H1 (cell line): Measurements from ENCODE around the gene KCNH1. TPM values are rescaled to one million over a fixed set of nuclear protein-coding genes. Genes with fewer than 3 reads are reported as not detected.

Source experiments
- CTCF ChIA-PET: fragments of 300-600 bp; sonication (Branson Sonifier 250); formaldehyde crosslinking; loops from one replicate; lab custom pipeline; 2021; ENCODE audit not compliant: partially characterized antibody; lab: Charles Lee
- POLR2A ChIA-PET: fragments of 300-600 bp; sonication (Branson Sonifier 250); formaldehyde crosslinking; loops from one replicate; lab custom pipeline; 2021; ENCODE audit warnings: inconsistent platforms; ENCODE audit not compliant: partially characterized antibody; lab: Charles Lee
- DNase-seq, 2 experiments: peaks; one replicate each; pipeline versions ENCODE4 v3.0.0 to v3.0.0-alpha.2; 2010 to 2022; ENCODE audit warnings: low spot score in 2 of 2, low read depth in 1 of 2, mixed read lengths in 1 of 2
- FAIRE-seq: peaks from 2 replicates; lab custom pipeline; 2011; peaks lifted over from hg19 to GRCh38; lab: Jason Lieb, UNC
- H2AFZ ChIP-seq: 2 replicates; pipeline ENCODE4 v1.8.1; 2012; ENCODE audit warnings: low read length, inconsistent platforms
- H2AK5ac ChIP-seq: 2 replicates; pipeline ENCODE4 v1.6.1; 2013; ENCODE audit warnings: low read depth, low read length
- H2BK120ac ChIP-seq: replicated peaks from 2 replicates; pipeline ENCODE3; 2013; ENCODE audit warnings: low read depth, low read length, inconsistent platforms
- H2BK12ac ChIP-seq: 2 replicates; pipeline ENCODE4 v1.6.1; 2013; ENCODE audit warnings: low read depth, low read length
- H2BK15ac ChIP-seq: 2 replicates; pipeline ENCODE4 v1.6.1; 2013; ENCODE audit warnings: low read length
- H2BK20ac ChIP-seq: 2 replicates; pipeline ENCODE4 v1.6.1; 2013; ENCODE audit warnings: low read length
- H2BK5ac ChIP-seq: 2 replicates; pipeline ENCODE4 v1.6.1; 2013; ENCODE audit warnings: low read depth, low read length
- H3K14ac ChIP-seq: 2 replicates; pipeline ENCODE4 v1.6.1; 2013; ENCODE audit warnings: inconsistent platforms; ENCODE audit not compliant: insufficient read length
- H3K18ac ChIP-seq: 2 replicates; pipeline ENCODE4 v1.6.1; 2013; ENCODE audit warnings: low read length; ENCODE audit errors: extremely low read depth
- H3K23ac ChIP-seq: 2 replicates; pipeline ENCODE4 v1.6.1; 2013; ENCODE audit warnings: inconsistent platforms; ENCODE audit not compliant: insufficient read length
- H3K23me2 ChIP-seq: 2 replicates; pipeline ENCODE4 v1.6.1; 2013; ENCODE audit warnings: low read depth, low read length
- H3K27ac ChIP-seq: 2 replicates; pipeline ENCODE4 v1.6.1; 2011; ENCODE audit warnings: low read depth, low read length, inconsistent platforms
- H3K27me3 ChIP-seq, 4 experiments: replicated peaks in 1 of 4; 1 replicate in 1 of 4; 2 replicates in 3 of 4; pipeline versions ENCODE4 v1.6.1 to v1.8.1; 2011 to 2013; ENCODE audit warnings: low read length in 3 of 4, mild to moderate bottlenecking in 3 of 4, inconsistent platforms in 2 of 4, mixed read lengths in 2 of 4, moderate library complexity in 1 of 4; ENCODE audit not compliant: control insufficient read depth in 3 of 4, insufficient read depth in 3 of 4; ENCODE audit errors: extremely low read depth in 1 of 4
- H3K36me3 ChIP-seq, 4 experiments: 2 replicates each; pipeline versions ENCODE4 v1.6.1 to v1.8.1; 2011 to 2013; ENCODE audit warnings: mild to moderate bottlenecking in 4 of 4, low read length in 3 of 4, moderate library complexity in 2 of 4, control low read depth in 1 of 4, inconsistent platforms in 1 of 4; ENCODE audit not compliant: insufficient read depth in 4 of 4, control insufficient read depth in 2 of 4
- H3K4ac ChIP-seq: replicated peaks from 2 replicates; pipeline ENCODE3; 2013; ENCODE audit warnings: low read length, low read depth, mixed read lengths, inconsistent platforms; ENCODE audit not compliant: insufficient read length
- H3K4me1 ChIP-seq, 4 experiments: replicated peaks in 1 of 4; 1 replicate in 1 of 4; 2 replicates in 3 of 4; pipeline versions ENCODE4 v1.6.1 to v1.8.1; 2011 to 2013; ENCODE audit warnings: low read length in 3 of 4, inconsistent platforms in 2 of 4, mixed read lengths in 1 of 4; ENCODE audit not compliant: insufficient read depth in 4 of 4, control insufficient read depth in 3 of 4
- H3K4me2 ChIP-seq, 2 experiments: 2 replicates each; pipeline versions ENCODE4 v1.6.1 to v1.8.1; 2011 to 2013; ENCODE audit warnings: low read depth in 2 of 2, low read length in 2 of 2, control low read depth in 1 of 2, inconsistent platforms in 1 of 2, mild to moderate bottlenecking in 1 of 2; ENCODE audit not compliant: insufficient read depth in 1 of 2
- H3K4me3 ChIP-seq, 4 experiments: fragments of 200-600, 300-600 bp in 1 of 4; sonication (generic), shearing (Covaris generic), sonication (Bioruptor Twin) in 1 of 4; 2 replicates each; pipeline versions ENCODE4 v1.5.1 to v1.8.1; 2011 to 2016; ENCODE audit warnings: low read length in 4 of 4, low read depth in 3 of 4, control low read depth in 2 of 4, inconsistent platforms in 2 of 4, mild to moderate bottlenecking in 2 of 4, mixed read lengths in 1 of 4, moderate library complexity in 1 of 4; ENCODE audit not compliant: insufficient read depth in 2 of 4; ENCODE audit errors: extremely low read depth in 1 of 4
- H3K56ac ChIP-seq: replicated peaks from 2 replicates; pipeline ENCODE3; 2013; ENCODE audit warnings: low read depth, mild to moderate bottlenecking, mixed read lengths, low read length, inconsistent platforms; ENCODE audit not compliant: insufficient read length
- H3K79me1 ChIP-seq: 2 replicates; pipeline ENCODE4 v1.6.1; 2013; ENCODE audit warnings: low read depth, low read length, control low read depth
- H3K79me2 ChIP-seq, 2 experiments: 2 replicates each; pipeline versions ENCODE4 v1.6.1 to v1.8.1; 2012 to 2013; ENCODE audit warnings: low read length in 2 of 2, mild to moderate bottlenecking in 2 of 2, inconsistent platforms in 1 of 2; ENCODE audit not compliant: insufficient read depth in 2 of 2, control insufficient read depth in 1 of 2
- H3K9ac ChIP-seq, 4 experiments: replicated peaks in 1 of 4; 1 replicate in 1 of 4; 2 replicates in 3 of 4; pipeline versions ENCODE4 v1.6.1 to v1.8.1; 2011 to 2013; ENCODE audit warnings: low read depth in 3 of 4, low read length in 3 of 4, control low read depth in 2 of 4, mild to moderate bottlenecking in 2 of 4, moderate library complexity in 2 of 4, inconsistent platforms in 1 of 4; ENCODE audit errors: extremely low read depth in 1 of 4
- H3K9me3 ChIP-seq, 2 experiments: 2 replicates each; pipeline versions ENCODE4 v1.6.1 to v1.8.1; 2012 to 2013; ENCODE audit warnings: mild to moderate bottlenecking in 2 of 2, moderate library complexity in 2 of 2, control low read depth in 1 of 2, inconsistent platforms in 1 of 2, low read depth in 1 of 2, low read length in 1 of 2, mixed read lengths in 1 of 2; ENCODE audit not compliant: insufficient read depth in 2 of 2
- H4K20me1 ChIP-seq, 2 experiments: replicated peaks in 1 of 2; 2 replicates each; pipeline versions ENCODE3 to v1.8.1; 2011 to 2013; ENCODE audit warnings: inconsistent platforms in 2 of 2, low read length in 2 of 2, mild to moderate bottlenecking in 1 of 2; ENCODE audit not compliant: insufficient read depth in 2 of 2, control insufficient read depth in 1 of 2
- H4K5ac ChIP-seq: 2 replicates; pipeline ENCODE4 v1.6.1; 2013; ENCODE audit warnings: low read length, low read depth, mixed read lengths, inconsistent platforms; ENCODE audit not compliant: insufficient read length
- H4K8ac ChIP-seq: 2 replicates; pipeline ENCODE4 v1.8.0; 2013; ENCODE audit warnings: mild to moderate bottlenecking, moderate library complexity, low read length, inconsistent platforms; ENCODE audit not compliant: insufficient read depth; ENCODE audit errors: extremely low read depth
- H4K91ac ChIP-seq: replicated peaks from 2 replicates; pipeline ENCODE3; 2013; ENCODE audit warnings: low read length, mixed read lengths, inconsistent platforms; ENCODE audit not compliant: insufficient read length
- PHF8 ChIP-seq: fragments of 200-600 bp; sonication (generic); conservative IDR thresholded peaks from 2 replicates; pipeline ENCODE4 v1.7.1; 2012; ENCODE audit warnings: low read depth, mild to moderate bottlenecking, inconsistent platforms, low read length, moderate library complexity
- RXRA ChIP-seq: IDR thresholded peaks from 2 replicates; pipeline ENCODE4 v1.6.1; 2011; ENCODE audit warnings: low read depth, mild to moderate bottlenecking, low read length, moderate library complexity; ENCODE audit not compliant: insufficient read depth
- WGBS, 2 experiments: shearing (Covaris generic) in 1 of 2; methylation state at CpG; one replicate each; pipeline versions ENCODE4 v1.1.6 to v1.1.7; 2013 to 2015; ENCODE audit warnings: low lambda C conversion rate in 2 of 2, mixed read lengths in 2 of 2, inconsistent platforms in 1 of 2, low coverage in 1 of 2, missing lambda C conversion rate in 1 of 2; ENCODE audit not compliant: insufficient replicate concordance in 2 of 2, insufficient coverage in 1 of 2, insufficient read length in 1 of 2; ENCODE audit errors: extremely low coverage in 1 of 2, missing lambda C conversion rate in 1 of 2; 5-methylcytosine and 5-hydroxymethylcytosine counted together
- polyA plus RNA-seq, 7 experiments: library from polyadenylated mRNA; depleted of rRNA in 3 of 7; stranded (reverse) in 5 of 7; unstranded in 2 of 7; fragments of >200 nt in 5 of 7; fragments of 200-250 nt in 2 of 7; gene quantifications; 1 replicate in 5 of 7; 2 replicates in 1 of 7; 4 replicates in 1 of 7; pipeline versions ENCODE4 v1.2.1 to v1.2.3, GENCODE V29; 2011 to 2013; ENCODE audit warnings: missing spikeins in 2 of 7, mixed read lengths in 2 of 7
- total RNA-seq: library from RNA; stranded (reverse); fragmentation: NEBNext Ultra II Directional; extraction: Animal tissue kit (Norgen Biotek cat#: 25700); gene quantifications from 2 replicates; pipeline ENCODE4 v1.2.1, GENCODE V29; 2021

The KCNH1 gene
- total and polyA plus RNA-seq, 2 of the 8 experiments (the other 6 are each of a cell fraction or from before 2014, with no cell fraction given) = 0.27 to 0.34 TPM

GRCh38 chr1:210747112-210747511, 386.8 kb downstream of the KCNH1 start:
- no peak overlapping the region for H4K91ac ChIP-seq
- DNase-seq = no peak
- no peak for TF ChIP-seq RXRA
- no peak for TF ChIP-seq PHF8

More at GRCh38 chr1:210747112-210747511, 386.8 kb downstream of the KCNH1 start:
- POLR2A ChIA-PET = interaction anchor here (0.9 kb wide), 1 partner anchor 10 kb away, joined by 3 read pairs; no protein-coding TSS in a partner anchor
- no peak overlapping the region for H2BK12ac ChIP-seq
- CTCF ChIA-PET = no interaction called here
- H3K23me2 ChIP-seq = no peaks in the 10 kb centered on the region
- no peak overlapping the region for H3K23ac ChIP-seq
- no peak overlapping the region for H3K56ac ChIP-seq
- WGBS, 2 experiments = 93% methylated on average over 3 of the region's 3 CpGs; no CpG with 5 or more reads in 1 of the 2 experiments
- no peak overlapping the region for H2BK120ac ChIP-seq
- no peak overlapping the region for H2AK5ac ChIP-seq
- H3K4ac ChIP-seq = no peak overlapping the region
- no peak overlapping the region for H3K9ac ChIP-seq
- H3K4me1 ChIP-seq = no peaks in the 10 kb centered on the region
- no peak overlapping the region for H2AFZ ChIP-seq
- no peaks in the 10 kb centered on the region for H3K36me3 ChIP-seq
- H3K27ac ChIP-seq = no peak overlapping the region
- H2BK5ac ChIP-seq = no peak overlapping the region
- no peak overlapping the region for H3K4me2 ChIP-seq
- no peak overlapping the region for H4K8ac ChIP-seq
- H3K18ac ChIP-seq = no peak overlapping the region
- no peak overlapping the region for H4K5ac ChIP-seq
- no peak overlapping the region for H3K4me3 ChIP-seq
- no peak overlapping the region for H3K14ac ChIP-seq
- H3K79me2 ChIP-seq = no peaks in the 10 kb centered on the region
- H4K20me1 ChIP-seq = no peaks in the 10 kb centered on the region
- no peaks in the 10 kb centered on the region; the same call in 1 of the 2 replicates for H3K79me1 ChIP-seq
- no peak for FAIRE-seq
- H2BK15ac ChIP-seq = no peak overlapping the region
- no peaks in the 10 kb centered on the region for H3K9me3 ChIP-seq
- H3K27me3 ChIP-seq = peaks cover 0 to 1% (median 0%) of the 10 kb centered on the region in 4 experiments; a peak in 1 of 7 replicates
- H2BK20ac ChIP-seq = no peak overlapping the region
